Esophagus muscularis mucosa (tissue), 3 donors: ENCODE measurements around the gene PRKCB.

Experiments
- CTCF ChIP-seq, 3 experiments: fragments of 200-600 bp in 2 of 3; fragments of 450-650 bp in 1 of 3; sonication (generic) in 2 of 3; IDR thresholded peaks; one replicate each; pipeline ENCODE4 v1.5.1; 2017 to 2019; ENCODE audit warnings: antibody characterized with exemption in 3 of 3, mild to moderate bottlenecking in 2 of 3, moderate library complexity in 1 of 3
- POLR2AphosphoS5 ChIP-seq, 2 donors: sonication (generic); formaldehyde crosslinking; IDR thresholded peaks; one replicate each; pipeline ENCODE4 v1.6.1; 2017; ENCODE audit warnings: antibody characterized with exemption in 2 of 2

- no peak for TF ChIP-seq CTCF (IDR thresholded peaks at IDR 0.05)
- TF ChIP-seq POLR2AphosphoS5 (IDR thresholded peaks at IDR 0.05) = no peak
Measured at GRCh38 chr16:24170407-24170806, 334.6 kb downstream of the PRKCB start.
